Loucy (cell line): ENCODE data around the gene SHISAL1.

Experiments
- CTCF ChIP-seq: fragments of 200-600 bp; sonication (generic); conservative IDR thresholded peaks from 2 replicates; pipeline ENCODE4 v1.5.1; 2014; ENCODE audit warnings: mild to moderate bottlenecking, antibody characterized with exemption, low read length
- EZH2phosphoT487 ChIP-seq: fragments of 200-600 bp; IDR thresholded peaks from 2 replicates; pipeline ENCODE4 v1.6.1; 2018; ENCODE audit warnings: antibody characterized with exemption, mild to moderate bottlenecking, moderate library complexity, borderline replicate concordance

- TF ChIP-seq CTCF (no peak), EZH2phosphoT487 (no peak)
Measured at GRCh38 chr22:44261164-44261860, 51.4 kb downstream of the SHISAL1 start.
